GM23338 (cell line): Measurements from ENCODE around the gene MINAR1. TPM values are rescaled to one million over a fixed set of nuclear protein-coding genes. Genes with fewer than 3 reads are reported as not detected.

Experiments used
- ATAC-seq: fragments of 200-7000 bp; cut with Tn5 transposase; 3 replicates; pipeline ENCODE4 v1.9.1; 2020
- DNase-seq: peaks from one replicate; pipeline ENCODE4 v3.0.0-alpha.2; 2015; ENCODE audit warnings: low spot score
- H2AFZ ChIP-seq: fragments of 200-600 bp; sonication (generic); 2 replicates; pipeline ENCODE4 v1.8.0; 2016; ENCODE audit warnings: antibody characterized with exemption, mild to moderate bottlenecking, moderate library complexity
- H3F3A ChIP-seq: fragments of 200-600 bp; sonication (generic); replicated peaks from 2 replicates; pipeline ENCODE4 v1.8.0; 2017; ENCODE audit warnings: antibody characterized with exemption, mixed run types, low read depth
- H3K27ac ChIP-seq: fragments of 200-600 bp; sonication (generic); 2 replicates; pipeline ENCODE4 v1.6.1; 2016; ENCODE audit warnings: low read depth
- H3K27me3 ChIP-seq: fragments of 200-600 bp; sonication (generic); 2 replicates; pipeline ENCODE4 v1.8.0; 2016; ENCODE audit warnings: mild to moderate bottlenecking, mixed run types, moderate library complexity; ENCODE audit not compliant: insufficient read depth
- H3K36me3 ChIP-seq: fragments of 200-600 bp; sonication (generic); 2 replicates; pipeline ENCODE4 v1.8.0; 2016; ENCODE audit warnings: mild to moderate bottlenecking; ENCODE audit not compliant: insufficient read depth
- H3K4me1 ChIP-seq: fragments of 200-600 bp; sonication (generic); 2 replicates; pipeline ENCODE4 v1.8.0; 2016; ENCODE audit warnings: mild to moderate bottlenecking, moderate library complexity; ENCODE audit not compliant: insufficient read depth
- H3K4me2 ChIP-seq: fragments of 200-600 bp; sonication (generic); 2 replicates; pipeline ENCODE4 v1.7.1; 2017; ENCODE audit warnings: mixed run types
- H3K4me3 ChIP-seq: fragments of 200-600 bp; sonication (generic); 2 replicates; pipeline ENCODE4 v1.6.1; 2016; ENCODE audit warnings: mixed run types
- H3K79me2 ChIP-seq: fragments of 200-600 bp; sonication (generic); replicated peaks from 2 replicates; pipeline ENCODE4 v1.8.0; 2017; ENCODE audit warnings: mild to moderate bottlenecking; ENCODE audit not compliant: insufficient read depth
- H3K9me2 ChIP-seq: fragments of 200-600 bp; sonication (generic); 2 replicates; pipeline ENCODE4 v1.8.0; 2017; ENCODE audit not compliant: insufficient read depth
- H4K20me1 ChIP-seq: fragments of 200-600 bp; sonication (generic); replicated peaks from 2 replicates; pipeline ENCODE4 v1.8.0; 2017; ENCODE audit warnings: mild to moderate bottlenecking; ENCODE audit not compliant: insufficient read depth
- H3K27ac Mint-ChIP-seq: 2 replicates; pipeline ENCODE4 v1.8.0; 2020; ENCODE audit warnings: inconsistent platforms, mild to moderate bottlenecking, moderate library complexity, mixed read lengths
- H3K27me3 Mint-ChIP-seq: 3 replicates; pipeline ENCODE4 v1.8.0; 2022; ENCODE audit warnings: low read depth, mild to moderate bottlenecking, moderate library complexity, mixed read lengths, inconsistent platforms; ENCODE audit not compliant: insufficient read depth, poor library complexity
- H3K36me3 Mint-ChIP-seq: 3 replicates; pipeline ENCODE4 v1.8.0; 2021; ENCODE audit warnings: low read depth, mild to moderate bottlenecking, inconsistent platforms, moderate library complexity, mixed read lengths
- H3K4me1 Mint-ChIP-seq: 3 replicates; pipeline ENCODE4 v1.8.0; 2020; ENCODE audit warnings: mild to moderate bottlenecking, inconsistent platforms, mixed read lengths
- H3K4me3 Mint-ChIP-seq: 3 replicates; pipeline ENCODE4 v1.8.0; 2021; ENCODE audit warnings: moderate library complexity, mild to moderate bottlenecking, inconsistent platforms, mixed read lengths
- H3K9me3 Mint-ChIP-seq: 3 replicates; pipeline ENCODE4 v1.8.0; 2020; ENCODE audit warnings: moderate library complexity, mild to moderate bottlenecking, inconsistent platforms, mixed read lengths
- CREB1 ChIP-seq: fragments of 250-450 bp; sonication (Bioruptor Pico); IDR thresholded peaks from 2 replicates; pipeline ENCODE4 v1.5.0; 2020; ENCODE audit warnings: low read depth, mild to moderate bottlenecking, moderate library complexity
- EZH2 ChIP-seq: fragments of 200-600 bp; sonication (generic); IDR thresholded peaks from one replicate; pipeline ENCODE4 v1.8.0; 2017; ENCODE audit warnings: antibody characterized with exemption, mild to moderate bottlenecking, low read depth; ENCODE audit not compliant: unreplicated experiment
- EZH2phosphoT487 ChIP-seq: fragments of 200-600 bp; sonication (generic); IDR thresholded peaks from one replicate; pipeline ENCODE4 v1.8.1; 2018; ENCODE audit warnings: antibody characterized with exemption; ENCODE audit not compliant: unreplicated experiment
- JUNB ChIP-seq: IDR thresholded peaks from one replicate; pipeline ENCODE4 v1.6.1; 2016; ENCODE audit warnings: antibody characterized with exemption; ENCODE audit not compliant: unreplicated experiment
- NANOG ChIP-seq: IDR thresholded peaks from 2 replicates; pipeline ENCODE4 v1.6.1; 2016; ENCODE audit warnings: antibody characterized with exemption, borderline replicate concordance
- POLR2AphosphoS5 ChIP-seq: IDR thresholded peaks from 2 replicates; pipeline ENCODE4 v1.6.1; 2016; ENCODE audit warnings: antibody characterized with exemption, low read depth
- STAT1 ChIP-seq: IDR thresholded peaks from one replicate; pipeline ENCODE4 v1.6.1; 2016; ENCODE audit warnings: antibody characterized with exemption; ENCODE audit not compliant: unreplicated experiment
- ZNF114 ChIP-seq: fragments of 250-450 bp; sonication (Bioruptor Pico); IDR thresholded peaks from 2 replicates; pipeline ENCODE4 v1.5.0; 2020; ENCODE audit warnings: mild to moderate bottlenecking, moderate library complexity
- ZNF331 ChIP-seq: fragments of 250-450 bp; sonication (Bioruptor Pico); IDR thresholded peaks from 2 replicates; pipeline ENCODE4 v1.5.0; 2020; ENCODE audit warnings: low read depth, mild to moderate bottlenecking, moderate library complexity
- polyA plus RNA-seq: library from polyadenylated mRNA; unstranded; fragments of >200 nt; fragmentation: Nextera tagmentation; extraction: Ambion mirVana; gene quantifications from 2 replicates; pipeline ENCODE4 v1.2.1, GENCODE V29; 2016
- total RNA-seq: library from RNA; depleted of rRNA; stranded (reverse); fragments of >200 nt; shearing (Covaris generic); gene quantifications from 2 replicates; pipeline ENCODE4 v1.2.3, GENCODE V29; 2014
- TF ChIP-seq, protein P1 (sequence below): fragments of 250-450 bp; sonication (Bioruptor Pico); IDR thresholded peaks from 2 replicates; pipeline ENCODE4 v1.5.0; 2020; ENCODE audit warnings: mild to moderate bottlenecking, moderate library complexity
- TF ChIP-seq, protein P2 (sequence below): IDR thresholded peaks from 2 replicates; pipeline ENCODE4 v1.6.1; 2016; ENCODE audit warnings: antibody characterized with exemption
- TF ChIP-seq, protein P3 (sequence below): IDR thresholded peaks from one replicate; pipeline ENCODE4 v1.6.1; 2018; ENCODE audit warnings: antibody characterized with exemption; ENCODE audit not compliant: unreplicated experiment
- TF ChIP-seq, protein P4 (sequence below), 2 experiments: fragments of 200-600 bp in 1 of 2; sonication (generic) in 1 of 2; conservative IDR thresholded peaks; 2 replicates each; pipeline versions ENCODE4 v1.5.1 to v1.6.1; 2016 to 2017; ENCODE audit warnings: antibody characterized with exemption in 2 of 2, low read depth in 2 of 2, mild to moderate bottlenecking in 2 of 2, moderate library complexity in 1 of 2

The MINAR1 gene
- total and polyA plus RNA-seq, 2 experiments from 2014 or later = 0.32 to 1.4 TPM

DNA sequence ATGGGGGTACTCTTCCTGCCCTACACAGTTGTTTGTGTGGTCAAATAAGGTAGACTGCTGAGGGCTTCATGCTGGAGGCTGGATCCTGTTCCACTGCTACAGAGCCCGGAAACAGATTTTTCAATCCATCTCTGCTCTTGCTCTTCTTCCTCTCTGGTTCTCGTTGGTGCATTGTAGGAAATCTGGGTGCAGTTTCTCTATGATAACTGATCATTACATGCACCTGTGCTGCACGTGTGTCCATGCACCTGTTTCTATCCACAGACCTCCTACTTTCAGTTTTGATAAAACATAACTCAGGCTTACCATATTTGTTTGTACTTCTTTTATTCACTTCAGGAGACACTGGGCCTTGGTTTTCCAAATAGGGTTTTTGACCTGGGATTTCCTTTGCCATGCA is 21.3 kb downstream of the MINAR1 start:
- no peaks in the 10 kb centered on the region for H3F3A ChIP-seq
- H3K36me3 Mint-ChIP-seq = no peaks in the 10 kb centered on the region

More for the DNA sequence above, 21.3 kb downstream of the MINAR1 start:
- H3K4me3 Mint-ChIP-seq = no peak overlapping the region
- H2AFZ ChIP-seq = no peak overlapping the region
- no peaks in the 10 kb centered on the region for H3K9me2 ChIP-seq
- DNase-seq (no peak), ATAC-seq (no peak)
- TF ChIP-seq, protein P1, sequence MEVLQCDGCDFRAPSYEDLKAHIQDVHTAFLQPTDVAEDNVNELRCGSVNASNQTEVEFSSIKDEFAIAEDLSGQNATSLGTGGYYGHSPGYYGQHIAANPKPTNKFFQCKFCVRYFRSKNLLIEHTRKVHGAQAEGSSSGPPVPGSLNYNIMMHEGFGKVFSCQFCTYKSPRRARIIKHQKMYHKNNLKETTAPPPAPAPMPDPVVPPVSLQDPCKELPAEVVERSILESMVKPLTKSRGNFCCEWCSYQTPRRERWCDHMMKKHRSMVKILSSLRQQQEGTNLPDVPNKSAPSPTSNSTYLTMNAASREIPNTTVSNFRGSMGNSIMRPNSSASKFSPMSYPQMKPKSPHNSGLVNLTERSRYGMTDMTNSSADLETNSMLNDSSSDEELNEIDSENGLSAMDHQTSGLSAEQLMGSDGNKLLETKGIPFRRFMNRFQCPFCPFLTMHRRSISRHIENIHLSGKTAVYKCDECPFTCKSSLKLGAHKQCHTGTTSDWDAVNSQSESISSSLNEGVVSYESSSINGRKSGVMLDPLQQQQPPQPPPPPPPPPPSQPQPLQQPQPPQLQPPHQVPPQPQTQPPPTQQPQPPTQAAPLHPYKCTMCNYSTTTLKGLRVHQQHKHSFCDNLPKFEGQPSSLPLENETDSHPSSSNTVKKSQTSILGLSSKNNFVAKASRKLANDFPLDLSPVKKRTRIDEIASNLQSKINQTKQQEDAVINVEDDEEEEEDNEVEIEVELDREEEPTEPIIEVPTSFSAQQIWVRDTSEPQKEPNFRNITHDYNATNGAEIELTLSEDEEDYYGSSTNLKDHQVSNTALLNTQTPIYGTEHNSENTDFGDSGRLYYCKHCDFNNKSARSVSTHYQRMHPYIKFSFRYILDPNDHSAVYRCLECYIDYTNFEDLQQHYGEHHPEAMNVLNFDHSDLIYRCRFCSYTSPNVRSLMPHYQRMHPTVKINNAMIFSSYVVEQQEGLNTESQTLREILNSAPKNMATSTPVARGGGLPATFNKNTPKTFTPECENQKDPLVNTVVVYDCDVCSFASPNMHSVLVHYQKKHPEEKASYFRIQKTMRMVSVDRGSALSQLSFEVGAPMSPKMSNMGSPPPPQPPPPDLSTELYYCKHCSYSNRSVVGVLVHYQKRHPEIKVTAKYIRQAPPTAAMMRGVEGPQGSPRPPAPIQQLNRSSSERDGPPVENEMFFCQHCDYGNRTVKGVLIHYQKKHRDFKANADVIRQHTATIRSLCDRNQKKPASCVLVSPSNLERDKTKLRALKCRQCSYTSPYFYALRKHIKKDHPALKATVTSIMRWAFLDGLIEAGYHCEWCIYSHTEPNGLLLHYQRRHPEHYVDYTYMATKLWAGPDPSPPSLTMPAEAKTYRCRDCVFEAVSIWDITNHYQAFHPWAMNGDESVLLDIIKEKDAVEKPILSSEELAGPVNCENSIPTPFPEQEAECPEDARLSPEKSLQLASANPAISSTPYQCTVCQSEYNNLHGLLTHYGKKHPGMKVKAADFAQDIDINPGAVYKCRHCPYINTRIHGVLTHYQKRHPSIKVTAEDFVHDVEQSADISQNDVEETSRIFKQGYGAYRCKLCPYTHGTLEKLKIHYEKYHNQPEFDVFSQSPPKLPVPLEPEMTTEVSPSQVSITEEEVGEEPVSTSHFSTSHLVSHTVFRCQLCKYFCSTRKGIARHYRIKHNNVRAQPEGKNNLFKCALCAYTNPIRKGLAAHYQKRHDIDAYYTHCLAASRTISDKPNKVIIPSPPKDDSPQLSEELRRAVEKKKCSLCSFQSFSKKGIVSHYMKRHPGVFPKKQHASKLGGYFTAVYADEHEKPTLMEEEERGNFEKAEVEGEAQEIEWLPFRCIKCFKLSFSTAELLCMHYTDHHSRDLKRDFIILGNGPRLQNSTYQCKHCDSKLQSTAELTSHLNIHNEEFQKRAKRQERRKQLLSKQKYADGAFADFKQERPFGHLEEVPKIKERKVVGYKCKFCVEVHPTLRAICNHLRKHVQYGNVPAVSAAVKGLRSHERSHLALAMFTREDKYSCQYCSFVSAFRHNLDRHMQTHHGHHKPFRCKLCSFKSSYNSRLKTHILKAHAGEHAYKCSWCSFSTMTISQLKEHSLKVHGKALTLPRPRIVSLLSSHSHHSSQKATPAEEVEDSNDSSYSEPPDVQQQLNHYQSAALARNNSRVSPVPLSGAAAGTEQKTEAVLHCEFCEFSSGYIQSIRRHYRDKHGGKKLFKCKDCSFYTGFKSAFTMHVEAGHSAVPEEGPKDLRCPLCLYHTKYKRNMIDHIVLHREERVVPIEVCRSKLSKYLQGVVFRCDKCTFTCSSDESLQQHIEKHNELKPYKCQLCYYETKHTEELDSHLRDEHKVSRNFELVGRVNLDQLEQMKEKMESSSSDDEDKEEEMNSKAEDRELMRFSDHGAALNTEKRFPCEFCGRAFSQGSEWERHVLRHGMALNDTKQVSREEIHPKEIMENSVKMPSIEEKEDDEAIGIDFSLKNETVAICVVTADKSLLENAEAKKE = no peak
- TF ChIP-seq, protein P2, sequence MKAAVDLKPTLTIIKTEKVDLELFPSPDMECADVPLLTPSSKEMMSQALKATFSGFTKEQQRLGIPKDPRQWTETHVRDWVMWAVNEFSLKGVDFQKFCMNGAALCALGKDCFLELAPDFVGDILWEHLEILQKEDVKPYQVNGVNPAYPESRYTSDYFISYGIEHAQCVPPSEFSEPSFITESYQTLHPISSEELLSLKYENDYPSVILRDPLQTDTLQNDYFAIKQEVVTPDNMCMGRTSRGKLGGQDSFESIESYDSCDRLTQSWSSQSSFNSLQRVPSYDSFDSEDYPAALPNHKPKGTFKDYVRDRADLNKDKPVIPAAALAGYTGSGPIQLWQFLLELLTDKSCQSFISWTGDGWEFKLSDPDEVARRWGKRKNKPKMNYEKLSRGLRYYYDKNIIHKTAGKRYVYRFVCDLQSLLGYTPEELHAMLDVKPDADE = no peak
- TF ChIP-seq JUNB (no peak), ZNF114 (no peak), STAT1 (no peak), EZH2 (no peak), NANOG (no peak), POLR2AphosphoS5 (no peak), ZNF331 (CRISPR knock-in tag) (no peak), CREB1 (CRISPR knock-in tag) (no peak), EZH2phosphoT487 (no peak)
- TF ChIP-seq, protein P3, sequence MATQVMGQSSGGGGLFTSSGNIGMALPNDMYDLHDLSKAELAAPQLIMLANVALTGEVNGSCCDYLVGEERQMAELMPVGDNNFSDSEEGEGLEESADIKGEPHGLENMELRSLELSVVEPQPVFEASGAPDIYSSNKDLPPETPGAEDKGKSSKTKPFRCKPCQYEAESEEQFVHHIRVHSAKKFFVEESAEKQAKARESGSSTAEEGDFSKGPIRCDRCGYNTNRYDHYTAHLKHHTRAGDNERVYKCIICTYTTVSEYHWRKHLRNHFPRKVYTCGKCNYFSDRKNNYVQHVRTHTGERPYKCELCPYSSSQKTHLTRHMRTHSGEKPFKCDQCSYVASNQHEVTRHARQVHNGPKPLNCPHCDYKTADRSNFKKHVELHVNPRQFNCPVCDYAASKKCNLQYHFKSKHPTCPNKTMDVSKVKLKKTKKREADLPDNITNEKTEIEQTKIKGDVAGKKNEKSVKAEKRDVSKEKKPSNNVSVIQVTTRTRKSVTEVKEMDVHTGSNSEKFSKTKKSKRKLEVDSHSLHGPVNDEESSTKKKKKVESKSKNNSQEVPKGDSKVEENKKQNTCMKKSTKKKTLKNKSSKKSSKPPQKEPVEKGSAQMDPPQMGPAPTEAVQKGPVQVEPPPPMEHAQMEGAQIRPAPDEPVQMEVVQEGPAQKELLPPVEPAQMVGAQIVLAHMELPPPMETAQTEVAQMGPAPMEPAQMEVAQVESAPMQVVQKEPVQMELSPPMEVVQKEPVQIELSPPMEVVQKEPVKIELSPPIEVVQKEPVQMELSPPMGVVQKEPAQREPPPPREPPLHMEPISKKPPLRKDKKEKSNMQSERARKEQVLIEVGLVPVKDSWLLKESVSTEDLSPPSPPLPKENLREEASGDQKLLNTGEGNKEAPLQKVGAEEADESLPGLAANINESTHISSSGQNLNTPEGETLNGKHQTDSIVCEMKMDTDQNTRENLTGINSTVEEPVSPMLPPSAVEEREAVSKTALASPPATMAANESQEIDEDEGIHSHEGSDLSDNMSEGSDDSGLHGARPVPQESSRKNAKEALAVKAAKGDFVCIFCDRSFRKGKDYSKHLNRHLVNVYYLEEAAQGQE = no peak
- TF ChIP-seq, protein P4, sequence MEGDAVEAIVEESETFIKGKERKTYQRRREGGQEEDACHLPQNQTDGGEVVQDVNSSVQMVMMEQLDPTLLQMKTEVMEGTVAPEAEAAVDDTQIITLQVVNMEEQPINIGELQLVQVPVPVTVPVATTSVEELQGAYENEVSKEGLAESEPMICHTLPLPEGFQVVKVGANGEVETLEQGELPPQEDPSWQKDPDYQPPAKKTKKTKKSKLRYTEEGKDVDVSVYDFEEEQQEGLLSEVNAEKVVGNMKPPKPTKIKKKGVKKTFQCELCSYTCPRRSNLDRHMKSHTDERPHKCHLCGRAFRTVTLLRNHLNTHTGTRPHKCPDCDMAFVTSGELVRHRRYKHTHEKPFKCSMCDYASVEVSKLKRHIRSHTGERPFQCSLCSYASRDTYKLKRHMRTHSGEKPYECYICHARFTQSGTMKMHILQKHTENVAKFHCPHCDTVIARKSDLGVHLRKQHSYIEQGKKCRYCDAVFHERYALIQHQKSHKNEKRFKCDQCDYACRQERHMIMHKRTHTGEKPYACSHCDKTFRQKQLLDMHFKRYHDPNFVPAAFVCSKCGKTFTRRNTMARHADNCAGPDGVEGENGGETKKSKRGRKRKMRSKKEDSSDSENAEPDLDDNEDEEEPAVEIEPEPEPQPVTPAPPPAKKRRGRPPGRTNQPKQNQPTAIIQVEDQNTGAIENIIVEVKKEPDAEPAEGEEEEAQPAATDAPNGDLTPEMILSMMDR (conservative IDR thresholded peaks at IDR 0.05; ENCODE audit: low read depth in 2 of 2) = no peak
- no peak overlapping the region for H3K4me2 ChIP-seq
- no peak overlapping the region for H3K4me3 ChIP-seq
- H3K27ac ChIP-seq = no peak overlapping the region
- H3K79me2 ChIP-seq = no peaks in the 10 kb centered on the region
- no peak overlapping the region for H3K27ac Mint-ChIP-seq
- H3K27me3 Mint-ChIP-seq = peaks cover under 1% of the 10 kb centered on the region
- no peaks in the 10 kb centered on the region for H3K27me3 ChIP-seq
- no peaks in the 10 kb centered on the region for H3K36me3 ChIP-seq
- H3K9me3 Mint-ChIP-seq = no peaks in the 10 kb centered on the region
- no peaks in the 10 kb centered on the region for H3K4me1 Mint-ChIP-seq
- no peaks in the 10 kb centered on the region for H4K20me1 ChIP-seq
- no peaks in the 10 kb centered on the region for H3K4me1 ChIP-seq
